Tibial nerve (tissue), 4 donors: ENCODE measurements around the gene AP5Z1. TPM values are rescaled to one million over a fixed set of nuclear protein-coding genes. Genes with fewer than 3 reads are reported as not detected.

Source experiments
- DNase-seq, 2 donors: peaks; one replicate each; pipeline ENCODE4 v3.0.0-alpha.2; 2019; ENCODE audit warnings: low spot score in 2 of 2
- H3K27ac ChIP-seq, 4 donors: fragments of 200-600 bp; sonication (generic) in 3 of 4; one replicate each; pipeline ENCODE4 v1.5.1; 2017 to 2019; ENCODE audit warnings: mild to moderate bottlenecking in 1 of 4
- H3K27me3 ChIP-seq, 2 donors: fragments of 200-600 bp; sonication (generic) in 1 of 2; one replicate each; pipeline versions ENCODE4 v1.5.1 to v1.6.0; 2017 to 2019
- H3K36me3 ChIP-seq, 3 donors: fragments of 200-600 bp; sonication (generic); one replicate each; pipeline ENCODE4 v1.5.1; 2018 to 2019
- H3K4me1 ChIP-seq, 4 donors: fragments of 200-600 bp; sonication (generic) in 3 of 4; one replicate each; pipeline ENCODE4 v1.5.1; 2017 to 2019
- H3K4me3 ChIP-seq, 4 donors: fragments of 200-600 bp; sonication (generic) in 3 of 4; one replicate each; pipeline ENCODE4 v1.5.1; 2017 to 2019; ENCODE audit warnings: mild to moderate bottlenecking in 1 of 4, moderate library complexity in 1 of 4
- H3K9me3 ChIP-seq, 4 donors: fragments of 200-600 bp; sonication (generic) in 3 of 4; one replicate each; pipeline ENCODE4 v1.5.1; 2017 to 2019
- EP300 ChIP-seq, 2 donors: sonication (generic); formaldehyde crosslinking; IDR thresholded peaks; one replicate each; pipeline ENCODE4 v1.6.1; 2017; ENCODE audit warnings: antibody characterized with exemption in 2 of 2, mild to moderate bottlenecking in 1 of 2
- POLR2A ChIP-seq, 2 donors: fragments of 450-650 bp; IDR thresholded peaks; one replicate each; pipeline ENCODE4 v1.6.1; 2017; ENCODE audit warnings: antibody characterized with exemption in 2 of 2, mild to moderate bottlenecking in 2 of 2, moderate library complexity in 2 of 2
- WGBS, 2 donors: methylation state at CpG; one replicate each; pipeline ENCODE4 v1.1.5; 2018; 5-methylcytosine and 5-hydroxymethylcytosine counted together
- total RNA-seq, 4 donors: library from RNA; depleted of rRNA; stranded (reverse); fragments of >200 nt; gene quantifications; one replicate each; pipeline ENCODE4 v1.1.0, GENCODE V29; 2016
- TF ChIP-seq, protein P1 (sequence below), 5 experiments: fragments of 200-600 bp in 3 of 5; fragments of 450-650 bp in 2 of 5; sonication (generic) in 3 of 5; IDR thresholded peaks; one replicate each; pipeline ENCODE4 v1.5.1; 2016 to 2019; ENCODE audit warnings: antibody characterized with exemption in 5 of 5, mild to moderate bottlenecking in 3 of 5, moderate library complexity in 2 of 5

Gene AP5Z1
- total RNA-seq, 4 donors from 2014 or later, result 26.0 to 61.8 (median 40.7) TPM

DNA sequence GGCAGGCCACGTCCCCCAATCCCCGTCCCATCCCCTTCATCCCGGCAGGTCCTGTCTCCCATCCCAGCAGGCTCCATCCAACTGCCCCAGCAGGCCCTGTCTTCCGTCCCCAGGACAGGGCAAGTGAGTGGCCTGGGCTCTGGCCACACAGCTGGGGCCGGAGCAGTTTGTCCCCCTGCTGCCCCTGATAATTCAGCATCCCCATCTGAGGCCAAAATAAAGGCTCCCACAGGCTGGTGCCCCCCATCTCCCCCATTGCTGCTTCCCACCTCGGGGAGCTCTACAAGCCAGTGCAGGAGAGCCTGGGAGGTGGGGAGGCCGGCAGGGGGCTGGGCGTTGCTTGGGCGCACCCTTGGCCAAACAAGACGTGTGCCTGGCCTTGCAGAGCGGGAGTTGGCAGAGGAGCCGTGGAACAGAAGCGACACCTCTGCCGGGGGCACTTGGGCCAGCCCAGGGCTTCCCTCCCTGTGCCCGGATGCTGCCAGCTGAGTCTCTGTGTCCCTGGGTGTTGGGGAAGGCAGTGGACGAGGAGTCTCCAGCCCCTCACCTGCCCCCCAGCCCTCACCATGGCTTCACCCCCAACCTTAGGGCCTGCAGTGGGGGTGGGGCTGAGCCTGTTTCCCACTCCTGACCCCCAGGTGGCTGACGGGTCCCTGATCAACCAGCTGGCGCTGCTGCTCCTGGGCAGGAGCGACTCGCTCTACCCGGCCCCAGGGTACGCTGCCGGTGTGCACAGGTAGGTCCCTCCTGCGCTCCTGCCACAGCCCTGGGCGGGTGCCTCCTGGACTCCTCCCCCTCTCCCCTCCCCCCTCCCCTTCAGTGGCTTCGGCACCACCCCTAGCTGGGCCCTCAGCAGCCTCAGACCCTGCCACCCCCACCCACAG is 14.0 kb downstream of the AP5Z1 start:
- no peak overlapping the region for H3K4me3 ChIP-seq
- no peaks in the 10 kb centered on the region for H3K9me3 ChIP-seq
- no peaks in the 10 kb centered on the region for H3K27me3 ChIP-seq
- no peak for DNase-seq
- TF ChIP-seq POLR2A (IDR thresholded peaks at IDR 0.05), result no peak
- TF ChIP-seq, protein P1, sequence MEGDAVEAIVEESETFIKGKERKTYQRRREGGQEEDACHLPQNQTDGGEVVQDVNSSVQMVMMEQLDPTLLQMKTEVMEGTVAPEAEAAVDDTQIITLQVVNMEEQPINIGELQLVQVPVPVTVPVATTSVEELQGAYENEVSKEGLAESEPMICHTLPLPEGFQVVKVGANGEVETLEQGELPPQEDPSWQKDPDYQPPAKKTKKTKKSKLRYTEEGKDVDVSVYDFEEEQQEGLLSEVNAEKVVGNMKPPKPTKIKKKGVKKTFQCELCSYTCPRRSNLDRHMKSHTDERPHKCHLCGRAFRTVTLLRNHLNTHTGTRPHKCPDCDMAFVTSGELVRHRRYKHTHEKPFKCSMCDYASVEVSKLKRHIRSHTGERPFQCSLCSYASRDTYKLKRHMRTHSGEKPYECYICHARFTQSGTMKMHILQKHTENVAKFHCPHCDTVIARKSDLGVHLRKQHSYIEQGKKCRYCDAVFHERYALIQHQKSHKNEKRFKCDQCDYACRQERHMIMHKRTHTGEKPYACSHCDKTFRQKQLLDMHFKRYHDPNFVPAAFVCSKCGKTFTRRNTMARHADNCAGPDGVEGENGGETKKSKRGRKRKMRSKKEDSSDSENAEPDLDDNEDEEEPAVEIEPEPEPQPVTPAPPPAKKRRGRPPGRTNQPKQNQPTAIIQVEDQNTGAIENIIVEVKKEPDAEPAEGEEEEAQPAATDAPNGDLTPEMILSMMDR (IDR thresholded peaks at IDR 0.05), result no peak
- TF ChIP-seq EP300 (IDR thresholded peaks at IDR 0.05), result no peak
- peaks cover 5 to 90% (median 18%) of the 10 kb centered on the region in 3 donors for H3K36me3 ChIP-seq
- H3K4me1 ChIP-seq, result peaks cover 0 to 26% (median 3%) of the 10 kb centered on the region in 4 donors
- WGBS, 2 donors, result 81 to 85% methylated on average over 16 to 25 of the region's 26 CpGs
- no peak overlapping the region for H3K27ac ChIP-seq

DNA sequence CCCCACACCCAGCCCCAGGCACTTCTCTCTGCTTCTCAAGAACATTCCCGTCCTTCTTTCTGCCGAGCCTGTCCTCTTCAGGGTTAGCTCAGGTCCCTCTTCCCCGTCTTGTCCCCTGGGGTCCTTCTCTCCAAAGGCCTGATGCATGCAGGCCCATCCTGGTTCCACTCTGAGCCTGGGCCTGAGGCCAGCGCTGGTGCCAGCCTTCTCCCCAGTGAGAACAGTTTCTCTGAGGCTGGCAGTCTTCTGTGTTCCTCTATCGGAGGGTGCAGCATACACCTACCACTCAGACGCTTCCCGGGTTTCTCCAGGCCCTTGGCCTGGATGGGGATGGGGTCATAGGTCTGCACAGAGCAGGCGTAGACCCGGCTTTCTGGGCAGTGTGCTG is 14.6 kb downstream of the AP5Z1 start:
- H3K4me3 ChIP-seq, result no peak overlapping the region
- no peaks in the 10 kb centered on the region for H3K27me3 ChIP-seq
- no peak for TF ChIP-seq POLR2A (IDR thresholded peaks at IDR 0.05)
- no peaks in the 10 kb centered on the region for H3K9me3 ChIP-seq
- no peak overlapping the region for H3K27ac ChIP-seq
- 67 to 73% methylated on average over 9 of the region's 9 CpGs for WGBS, 2 donors
- H3K36me3 ChIP-seq, result peaks cover 5 to 87% (median 18%) of the 10 kb centered on the region in 3 donors
- DNase-seq, result no peak
- peaks cover 0 to 26% (median 3%) of the 10 kb centered on the region in 4 donors for H3K4me1 ChIP-seq

DNA sequence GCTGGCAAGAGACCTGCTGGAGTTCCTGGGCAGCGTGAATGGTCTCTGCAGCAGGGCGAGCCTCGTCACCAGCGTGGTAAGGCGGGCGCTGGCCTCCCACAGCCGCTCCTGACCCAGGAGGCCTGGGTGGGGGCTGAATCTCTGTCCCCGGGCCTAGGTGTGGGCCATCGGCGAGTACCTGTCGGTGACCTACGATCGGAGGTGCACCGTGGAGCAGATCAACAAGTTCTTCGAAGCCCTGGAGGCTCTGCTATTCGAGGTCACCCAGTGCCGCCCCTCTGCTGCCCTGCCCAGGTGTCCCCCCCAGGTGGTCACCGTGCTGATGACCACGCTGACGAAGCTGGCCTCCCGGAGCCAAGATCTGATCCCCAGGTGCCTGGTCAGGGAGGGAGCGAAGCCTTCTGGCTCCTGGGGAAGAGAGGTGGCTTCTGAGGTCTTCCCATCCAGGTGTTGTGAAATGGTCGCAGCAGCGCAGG is 15.1 kb downstream of the AP5Z1 start:
- no peak for TF ChIP-seq EP300 (IDR thresholded peaks at IDR 0.05)
- TF ChIP-seq, protein P1 (IDR thresholded peaks at IDR 0.05), result no peak
- no peak for TF ChIP-seq POLR2A (IDR thresholded peaks at IDR 0.05)
- no peak for DNase-seq
- 91 to 95% methylated on average over 17 to 19 of the region's 24 CpGs for WGBS, 2 donors
- Histone ChIP-seq H3K27me3 (no peaks in the 10 kb centered on the region), H3K27ac (no peak overlapping the region), H3K4me1 (peaks cover 0 to 26% (median 3%) of the 10 kb centered on the region in 4 donors), H3K4me3 (no peak overlapping the region), H3K36me3 (peaks cover 5 to 82% (median 18%) of the 10 kb centered on the region in 3 donors), H3K9me3 (no peaks in the 10 kb centered on the region)

DNA sequence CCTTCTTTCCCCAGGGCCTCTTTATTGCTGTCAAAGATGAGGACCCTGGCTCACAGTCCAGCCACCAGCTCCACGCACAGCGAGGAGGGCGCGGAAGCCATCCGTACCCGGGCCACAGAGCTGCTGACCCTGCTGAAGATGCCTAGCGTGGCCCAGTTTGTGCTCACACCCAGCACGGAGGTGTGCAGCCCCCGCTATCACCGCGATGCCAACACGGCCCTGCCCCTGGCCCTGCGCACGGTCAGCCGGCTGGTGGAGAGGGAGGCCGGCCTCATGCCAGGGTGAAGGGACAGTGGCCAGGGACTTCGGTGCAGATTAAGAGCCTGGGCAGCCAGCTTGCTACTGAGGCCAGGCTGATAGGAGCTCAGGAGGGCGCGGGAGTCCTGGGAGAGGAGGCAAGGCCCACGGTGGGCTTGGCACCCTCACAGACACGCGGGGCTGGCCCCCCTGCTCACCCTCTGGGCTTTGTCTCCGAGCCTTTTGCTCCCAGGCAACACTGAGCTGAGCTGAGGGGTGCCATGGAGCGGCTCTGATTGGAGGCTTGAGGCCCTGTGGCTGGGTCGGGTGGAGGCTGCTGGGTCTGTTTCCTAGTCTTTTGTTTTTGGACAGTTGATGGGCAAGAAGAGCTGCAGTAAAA is 15.8 kb downstream of the AP5Z1 start:
- no peak for DNase-seq
- H3K27ac ChIP-seq, result peak overlapping the region in 3 of 4 donors; percentile 2 to 85 (median 25)
- H3K4me3 ChIP-seq, result no peak overlapping the region
- TF ChIP-seq POLR2A (IDR thresholded peaks at IDR 0.05) (no peak), EP300 (IDR thresholded peaks at IDR 0.05) (no peak)
- TF ChIP-seq, protein P1 (IDR thresholded peaks at IDR 0.05), result no peak
- H3K27me3 ChIP-seq, result no peaks in the 10 kb centered on the region
- peaks cover 5 to 76% (median 18%) of the 10 kb centered on the region in 3 donors for H3K36me3 ChIP-seq
- 88 to 89% methylated on average over 19 to 22 of the region's 25 CpGs for WGBS, 2 donors
- no peaks in the 10 kb centered on the region for H3K9me3 ChIP-seq
- H3K4me1 ChIP-seq, result peaks cover 0 to 26% (median 3%) of the 10 kb centered on the region in 4 donors

DNA sequence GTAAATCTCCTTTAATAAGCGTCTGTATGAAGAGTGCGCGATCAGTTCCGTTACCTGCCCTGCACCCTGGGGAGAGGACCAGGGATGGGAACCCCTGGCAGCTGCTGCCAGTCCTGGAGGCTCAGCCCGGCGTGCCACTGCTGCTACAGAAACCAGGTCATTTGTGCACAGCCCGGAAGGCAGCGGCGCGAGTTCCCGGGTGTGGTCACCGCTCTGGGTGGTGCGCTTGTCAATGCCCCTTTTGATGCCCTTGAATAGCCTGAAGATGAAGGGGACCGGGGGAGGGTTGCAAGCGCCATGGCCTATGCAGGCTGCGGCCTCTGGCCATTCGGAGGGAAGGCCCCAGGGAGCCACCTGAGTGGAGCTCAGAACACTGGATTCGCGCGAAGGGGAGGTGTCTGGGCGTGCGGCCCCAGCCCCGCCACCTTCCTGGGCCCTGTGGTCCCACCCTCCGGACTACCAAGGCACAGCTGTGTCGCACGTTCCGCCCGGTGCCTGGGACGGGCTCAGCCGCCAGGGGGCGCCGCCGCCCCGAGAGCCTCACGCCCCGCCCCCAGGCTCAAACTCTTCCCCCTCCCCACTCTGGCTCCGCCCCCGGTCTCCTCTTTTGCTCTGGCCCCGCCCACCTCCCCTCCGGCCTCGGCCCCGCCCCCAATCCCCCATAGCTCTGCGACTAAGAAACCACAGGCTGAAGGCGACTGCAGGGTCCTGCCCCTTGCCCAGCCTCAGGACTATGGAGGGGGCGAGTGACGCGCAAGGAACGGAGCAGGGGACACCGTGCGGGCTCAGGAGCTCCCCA is 16.5 kb downstream of the AP5Z1 start:
- peak overlapping the region in 3 of 4 donors; percentile 25 to 58 (median 48) for H3K4me3 ChIP-seq
- no peaks in the 10 kb centered on the region for H3K27me3 ChIP-seq
- DNase-seq, result peak; percentile 84 to 85
- 39 to 56% methylated on average over 30 to 40 of the region's 50 CpGs for WGBS, 2 donors
- peak overlapping the region; percentile 2 to 85 (median 40) for H3K27ac ChIP-seq
- peaks cover 0 to 72% (median 18%) of the 10 kb centered on the region in 3 donors for H3K36me3 ChIP-seq
- H3K9me3 ChIP-seq, result no peaks in the 10 kb centered on the region
- TF ChIP-seq EP300 (IDR thresholded peaks at IDR 0.05), result peak in 1 of 2 donors; percentile 14
- TF ChIP-seq, protein P1 (IDR thresholded peaks at IDR 0.05), result peak; percentile 66 to 99 (median 89)
- no peak for TF ChIP-seq POLR2A (IDR thresholded peaks at IDR 0.05)
- H3K4me1 ChIP-seq, result peaks cover 0 to 26% (median 3%) of the 10 kb centered on the region in 4 donors
